Sigmoid colon (tissue), 7 donors: ENCODE results near the gene CDC42BPA. TPM values are rescaled to one million over a fixed set of nuclear protein-coding genes. Genes with fewer than 3 reads are reported as not detected.
"Not testable (repeated sequence)": the region's sequence is repeated elsewhere in the genome, so short reads cannot be mapped to it uniquely, and the experiment has no call there.

Source experiments
- DNase-seq: peaks from one replicate; pipeline ENCODE4 v3.0.0-alpha.2; 2019
- H3K27ac ChIP-seq, 4 donors: fragments of 200-600 bp; sonication (generic); one replicate each; pipeline ENCODE4 v1.5.1; 2016 to 2019; ENCODE audit warnings: mild to moderate bottlenecking in 1 of 4
- H3K27me3 ChIP-seq, 3 donors: fragments of 200-600 bp; sonication (generic); one replicate each; pipeline ENCODE4 v1.5.1; 2019; ENCODE audit warnings: mild to moderate bottlenecking in 1 of 3
- H3K36me3 ChIP-seq, 4 donors: fragments of 200-600 bp; sonication (generic); one replicate each; pipeline ENCODE4 v1.5.1; 2016 to 2019
- H3K4me1 ChIP-seq, 4 donors: fragments of 200-600 bp; sonication (generic); one replicate each; pipeline ENCODE4 v1.5.1; 2017 to 2019
- H3K4me3 ChIP-seq, 4 donors: fragments of 200-600 bp; sonication (generic); one replicate each; pipeline ENCODE4 v1.5.1; 2017 to 2019; ENCODE audit warnings: mild to moderate bottlenecking in 2 of 4, moderate library complexity in 1 of 4
- H3K9me3 ChIP-seq, 4 donors: fragments of 200-600 bp in 3 of 4; sonication (generic) in 3 of 4; one replicate each; pipeline versions ENCODE4 v1.5.1 to v1.6.1; 2013 to 2019
- EP300 ChIP-seq, 4 donors: sonication (generic); formaldehyde crosslinking; IDR thresholded peaks; one replicate each; pipeline ENCODE4 v1.6.1; 2017; ENCODE audit warnings: antibody characterized with exemption in 4 of 4
- POLR2A ChIP-seq, 2 donors: fragments of 450-650 bp; IDR thresholded peaks; one replicate each; pipeline ENCODE4 v1.6.1; 2016; ENCODE audit warnings: antibody characterized with exemption in 2 of 2, mild to moderate bottlenecking in 2 of 2, moderate library complexity in 2 of 2
- POLR2AphosphoS5 ChIP-seq, 4 donors: sonication (generic); formaldehyde crosslinking; IDR thresholded peaks; one replicate each; pipeline ENCODE4 v1.6.1; 2017; ENCODE audit warnings: antibody characterized with exemption in 4 of 4
- WGBS, 2 donors: extraction: QIAGEN DNeasy Blood & Tissue Kit; methylation state at CpG; one replicate each; pipeline ENCODE4 v1.1.7; 2013; 5-methylcytosine and 5-hydroxymethylcytosine counted together
- intact Hi-C: fragments of 100-400 bp; cut with DNase I; formaldehyde crosslinking; loops from one replicate; pipeline ENCODE4 v1.15.1; 2023
- polyA plus RNA-seq, 3 donors: library from polyadenylated mRNA; stranded (reverse); fragments of 200-250 nt; gene quantifications; one replicate each; pipeline ENCODE4 v1.2.3, GENCODE V29; 2013
- total RNA-seq, 4 donors: library from RNA; depleted of rRNA; stranded (reverse); fragments of >200 nt; gene quantifications; one replicate each; pipeline ENCODE4 v1.1.0, GENCODE V29; 2016
- TF ChIP-seq, protein P1 (sequence below), 4 experiments: fragments of 450-650 bp in 3 of 4; fragments of 200-600 bp in 1 of 4; IDR thresholded peaks; one replicate each; pipeline ENCODE4 v1.5.1; 2016 to 2019; ENCODE audit warnings: antibody characterized with exemption in 4 of 4, mild to moderate bottlenecking in 3 of 4, moderate library complexity in 2 of 4
- donor health status: healthy with polysubstance abuse.
- donor health status: Bipolar disorder and iron deficiency.
- donor health status: healthy.

The CDC42BPA gene
- total and polyA plus RNA-seq, 7 donors, result 8.4 to 93.6 (median 60.8) TPM

DNA sequence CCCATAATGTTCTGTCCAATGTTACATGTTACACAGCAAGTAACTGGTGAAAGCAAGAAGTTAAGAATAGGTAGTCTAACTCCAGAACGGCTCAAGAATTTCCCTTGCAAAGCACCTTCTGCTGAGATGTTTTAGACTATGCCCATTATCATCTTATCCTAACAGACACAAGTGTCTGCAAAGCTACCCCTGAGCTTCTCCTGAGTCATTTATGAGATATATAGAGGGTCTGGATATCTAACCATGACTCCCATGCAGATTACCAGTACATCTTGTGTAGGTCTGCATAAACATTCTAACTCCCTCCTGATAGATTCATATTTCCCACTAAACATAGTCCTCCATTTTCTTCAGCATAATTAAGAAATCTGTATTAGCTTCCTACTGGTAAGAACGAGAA, 206.5 kb downstream of the CDC42BPA start:
- TF ChIP-seq EP300 (IDR thresholded peaks at IDR 0.05) (no peak), POLR2AphosphoS5 (IDR thresholded peaks at IDR 0.05) (no peak), POLR2A (IDR thresholded peaks at IDR 0.05) (no peak)
- TF ChIP-seq, protein P1, sequence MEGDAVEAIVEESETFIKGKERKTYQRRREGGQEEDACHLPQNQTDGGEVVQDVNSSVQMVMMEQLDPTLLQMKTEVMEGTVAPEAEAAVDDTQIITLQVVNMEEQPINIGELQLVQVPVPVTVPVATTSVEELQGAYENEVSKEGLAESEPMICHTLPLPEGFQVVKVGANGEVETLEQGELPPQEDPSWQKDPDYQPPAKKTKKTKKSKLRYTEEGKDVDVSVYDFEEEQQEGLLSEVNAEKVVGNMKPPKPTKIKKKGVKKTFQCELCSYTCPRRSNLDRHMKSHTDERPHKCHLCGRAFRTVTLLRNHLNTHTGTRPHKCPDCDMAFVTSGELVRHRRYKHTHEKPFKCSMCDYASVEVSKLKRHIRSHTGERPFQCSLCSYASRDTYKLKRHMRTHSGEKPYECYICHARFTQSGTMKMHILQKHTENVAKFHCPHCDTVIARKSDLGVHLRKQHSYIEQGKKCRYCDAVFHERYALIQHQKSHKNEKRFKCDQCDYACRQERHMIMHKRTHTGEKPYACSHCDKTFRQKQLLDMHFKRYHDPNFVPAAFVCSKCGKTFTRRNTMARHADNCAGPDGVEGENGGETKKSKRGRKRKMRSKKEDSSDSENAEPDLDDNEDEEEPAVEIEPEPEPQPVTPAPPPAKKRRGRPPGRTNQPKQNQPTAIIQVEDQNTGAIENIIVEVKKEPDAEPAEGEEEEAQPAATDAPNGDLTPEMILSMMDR (IDR thresholded peaks at IDR 0.05), result no peak
- no peak for DNase-seq
- peaks cover 0 to 39% (median 5%) of the 10 kb centered on the region in 4 donors for H3K36me3 ChIP-seq
- no peak overlapping the region for H3K4me3 ChIP-seq
- WGBS, 2 donors, result 91 to 94% methylated on average over 2 of the region's 2 CpGs
- H3K27ac ChIP-seq, result no peak overlapping the region
- no peaks in the 10 kb centered on the region for H3K4me1 ChIP-seq
- no peaks in the 10 kb centered on the region for H3K9me3 ChIP-seq
- intact Hi-C loops, result no loop called here
- H3K27me3 ChIP-seq, result no peaks in the 10 kb centered on the region

DNA sequence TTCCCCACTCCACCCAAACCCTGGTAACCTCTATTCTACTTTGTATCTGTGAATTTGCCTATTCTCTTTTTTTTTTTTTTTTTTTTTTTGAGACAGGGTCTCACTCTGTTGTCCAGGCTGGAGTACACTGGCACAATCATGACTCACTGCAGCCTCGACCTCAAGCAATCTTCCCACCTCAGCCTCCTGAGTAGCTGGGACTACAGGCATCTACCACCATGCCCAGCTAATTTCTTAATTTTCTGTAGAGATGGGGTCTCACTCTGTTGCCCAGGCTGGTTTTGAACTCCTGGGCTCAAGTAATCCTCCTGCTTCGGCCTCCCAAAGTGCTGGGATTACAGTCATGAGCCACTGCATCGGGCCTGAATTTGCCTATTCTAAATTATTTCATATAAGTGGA, 213.0 kb downstream of the CDC42BPA start:
- DNase-seq, H3K27ac ChIP-seq, H3K27me3 ChIP-seq, H3K9me3 ChIP-seq, H3K4me1 ChIP-seq, H3K4me3 ChIP-seq, intact Hi-C loops: not testable (repeated sequence)
- WGBS, 2 donors, result 92 to 93% methylated on average over 3 of the region's 3 CpGs
- peaks cover 0 to 32% (median 4%) of the 10 kb centered on the region in 4 donors for H3K36me3 ChIP-seq

DNA sequence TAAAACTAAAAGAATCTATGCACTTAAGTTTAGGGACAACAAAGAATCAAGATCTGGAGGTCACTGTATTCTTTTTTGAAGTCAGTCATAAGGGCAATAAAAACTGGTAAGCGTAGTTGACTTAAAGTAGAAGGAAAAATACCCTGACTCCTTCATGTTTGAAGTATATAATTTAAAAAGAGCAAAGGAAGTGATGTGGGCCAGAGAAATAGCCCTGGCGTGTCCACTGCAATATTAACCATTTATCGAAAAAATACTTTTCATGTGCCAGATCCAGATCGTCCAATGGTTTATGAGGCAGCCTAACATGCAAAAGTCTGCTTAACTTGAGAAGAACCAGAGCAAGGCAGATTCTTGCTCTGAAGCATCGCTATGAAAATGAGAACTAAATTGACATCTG, 216.2 kb downstream of the CDC42BPA start:
- Histone ChIP-seq H3K36me3 (peaks cover under 1 to 40% (median 17%) of the 10 kb centered on the region in 4 donors), H3K27ac (no peak overlapping the region), H3K27me3 (no peaks in the 10 kb centered on the region), H3K4me3 (no peak overlapping the region), H3K9me3 (no peaks in the 10 kb centered on the region), H3K4me1 (no peaks in the 10 kb centered on the region)
- WGBS, 2 donors, result 61 to 82% methylated on average over 5 of the region's 5 CpGs
- no peak for DNase-seq
- intact Hi-C loops, result no loop called here
- no peak for TF ChIP-seq EP300 (IDR thresholded peaks at IDR 0.05)
- TF ChIP-seq POLR2A (IDR thresholded peaks at IDR 0.05), result no peak
- TF ChIP-seq POLR2AphosphoS5 (IDR thresholded peaks at IDR 0.05), result no peak
- TF ChIP-seq, protein P1 (IDR thresholded peaks at IDR 0.05), result no peak

DNA sequence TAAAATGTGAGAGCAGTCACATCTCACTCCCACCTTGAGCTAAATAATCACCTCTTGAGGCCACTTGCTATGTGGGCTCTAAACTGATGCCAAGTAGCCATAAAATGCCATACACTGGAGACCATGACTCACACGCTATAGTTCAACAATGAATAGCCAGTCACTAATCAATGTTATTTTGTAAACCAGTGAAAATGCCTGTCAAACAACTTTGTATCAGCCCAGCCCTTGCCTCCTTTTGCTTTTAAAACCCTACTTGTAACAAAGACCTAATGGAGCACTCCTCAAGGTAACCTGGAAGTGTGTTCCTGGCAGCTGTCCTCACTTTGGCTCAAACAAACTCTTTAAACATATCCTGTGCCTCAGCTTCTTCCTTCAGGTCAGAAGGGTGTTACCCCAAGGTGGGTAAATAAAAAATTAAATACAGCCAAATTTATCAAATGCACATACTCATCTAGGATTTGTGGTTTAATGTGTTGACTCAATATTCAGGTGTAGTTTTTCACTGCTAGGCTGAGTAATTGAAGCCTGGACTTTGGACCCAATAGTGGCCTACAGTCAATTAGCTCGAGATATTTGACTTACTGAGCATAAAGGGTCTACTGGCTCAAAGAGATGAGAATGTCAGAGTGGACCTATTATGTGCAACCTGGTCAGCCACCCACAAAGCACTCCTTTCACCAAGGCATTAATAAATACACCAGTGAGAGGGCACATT, 223.9 kb downstream of the CDC42BPA start:
- intact Hi-C loops, result no loop called here
- Histone ChIP-seq H3K27me3 (no peaks in the 10 kb centered on the region), H3K36me3 (peaks cover 8 to 34% (median 12%) of the 10 kb centered on the region in 4 donors), H3K4me1 (no peaks in the 10 kb centered on the region), H3K9me3 (no peaks in the 10 kb centered on the region), H3K4me3 (no peak overlapping the region), H3K27ac (no peak overlapping the region)
- no peak for TF ChIP-seq POLR2AphosphoS5 (IDR thresholded peaks at IDR 0.05)
- TF ChIP-seq, protein P1 (IDR thresholded peaks at IDR 0.05), result no peak
- no peak for DNase-seq
- WGBS, 2 donors, result 15 to 71% methylated on average over 2 of the region's 2 CpGs

DNA sequence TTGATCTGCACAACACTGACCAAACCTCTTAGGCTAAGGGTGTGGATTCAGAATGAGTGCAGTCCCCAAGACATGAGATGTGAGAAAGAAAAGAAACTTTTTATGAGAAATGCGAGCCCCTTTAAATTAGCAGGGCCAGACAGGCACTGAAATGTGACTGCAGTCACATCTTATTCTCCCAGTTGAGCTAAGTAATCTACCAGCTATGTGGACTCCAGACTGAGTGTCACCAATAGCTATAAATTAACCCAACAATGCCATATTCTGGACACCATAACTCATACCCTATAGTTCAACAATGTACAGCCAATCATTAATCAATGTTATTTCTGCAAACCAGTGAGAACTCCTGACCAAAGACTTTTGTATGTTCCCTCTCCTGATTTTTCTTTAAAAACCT, 225.0 kb downstream of the CDC42BPA start:
- H3K4me1 ChIP-seq, result no peaks in the 10 kb centered on the region
- intact Hi-C loops, result no loop called here
- TF ChIP-seq POLR2AphosphoS5 (IDR thresholded peaks at IDR 0.05) (no peak), POLR2A (IDR thresholded peaks at IDR 0.05) (no peak), EP300 (IDR thresholded peaks at IDR 0.05) (no peak)
- TF ChIP-seq, protein P1 (IDR thresholded peaks at IDR 0.05), result no peak
- H3K4me3 ChIP-seq, result no peak overlapping the region
- H3K9me3 ChIP-seq, result no peaks in the 10 kb centered on the region
- WGBS, 2 donors, result 92 to 94% methylated on average over 1 of the region's 1 CpG
- no peak overlapping the region for H3K27ac ChIP-seq
- H3K36me3 ChIP-seq, result peaks cover 3 to 23% (median 8%) of the 10 kb centered on the region in 4 donors
- no peaks in the 10 kb centered on the region for H3K27me3 ChIP-seq
- DNase-seq, result no peak
